Stimulated activated naive CD8-positive, alpha-beta T cell treated with anti-CD3 and anti-CD28 coated beads, Interleukin-15, Interleukin-2, amounts not matched to agents 100 ng/mL and 50 ng/mL, for 24 hours (primary cell): ENCODE measurements around the gene NR2F2.

ENCODE experiments used
- H3K27ac Mint-ChIP-seq: one replicate; pipeline ENCODE4 v1.8.0; 2021; ENCODE audit warnings: mild to moderate bottlenecking, mixed read lengths
- H3K27me3 Mint-ChIP-seq: one replicate; pipeline ENCODE4 v1.8.0; 2021; ENCODE audit warnings: mixed read lengths
- H3K36me3 Mint-ChIP-seq: one replicate; pipeline ENCODE4 v1.8.0; 2021; ENCODE audit warnings: low read depth, mixed read lengths
- H3K4me1 Mint-ChIP-seq: one replicate; pipeline ENCODE4 v1.8.0; 2021; ENCODE audit warnings: low read depth, mixed read lengths
- H3K4me3 Mint-ChIP-seq: one replicate; pipeline ENCODE4 v1.8.0; 2021; ENCODE audit warnings: mild to moderate bottlenecking, mixed read lengths
- H3K9me3 Mint-ChIP-seq: one replicate; pipeline ENCODE4 v1.8.0; 2021; ENCODE audit warnings: mixed read lengths

The NR2F2 gene

DNA sequence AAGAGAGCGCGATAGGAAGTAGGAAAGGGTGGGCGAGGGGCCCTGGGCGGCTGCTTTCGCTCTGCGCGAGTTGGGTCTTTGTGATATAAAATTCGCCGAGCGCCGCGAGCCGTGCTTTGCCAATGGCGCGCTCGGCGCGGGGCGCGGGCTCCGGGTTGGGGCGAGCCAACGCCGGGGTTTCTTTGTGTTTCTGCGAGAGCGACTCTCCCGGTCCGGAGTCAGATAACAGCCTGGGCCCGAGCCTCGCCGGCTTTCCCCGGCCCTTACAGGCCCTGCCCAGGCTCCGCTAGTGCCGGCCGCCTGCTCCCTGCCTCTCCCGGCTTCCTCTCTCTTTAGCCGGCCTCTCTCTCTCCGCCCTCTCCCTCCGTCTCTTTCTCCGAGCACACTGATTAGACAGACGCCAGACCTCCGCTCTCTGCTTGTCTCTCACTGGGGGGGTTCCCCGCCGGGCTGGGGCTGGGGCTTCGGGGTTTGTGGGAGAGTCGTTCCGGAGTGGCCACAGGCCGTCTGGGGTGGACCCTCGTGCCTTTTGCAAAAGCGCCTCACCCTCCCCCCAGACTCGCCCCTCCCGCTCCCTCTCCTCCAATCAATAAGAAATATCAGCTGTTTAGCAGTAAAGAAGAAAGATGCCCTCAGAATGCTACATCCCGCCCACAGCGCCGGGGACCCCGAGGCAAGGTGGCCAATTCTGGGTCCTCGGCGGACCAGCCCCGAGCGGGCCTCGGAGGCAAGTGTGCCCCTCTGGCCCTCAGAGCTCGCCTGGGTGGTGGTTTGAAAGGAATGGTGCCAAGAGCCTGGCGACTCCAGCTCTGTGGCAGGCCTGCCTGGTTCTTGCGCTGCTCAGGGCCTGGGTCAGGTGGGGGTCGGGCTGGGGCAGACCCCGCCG lies 2.9 kb downstream of the NR2F2 start:
- Mint-ChIP-seq H3K4me1 (peaks cover 19% of the 10 kb centered on the region), H3K27ac (peak overlapping the region; percentile 26), H3K27me3 (peaks cover 87% of the 10 kb centered on the region), H3K9me3 (no peaks in the 10 kb centered on the region), H3K4me3 (peak overlapping the region; percentile 45), H3K36me3 (peaks cover 5% of the 10 kb centered on the region)

DNA sequence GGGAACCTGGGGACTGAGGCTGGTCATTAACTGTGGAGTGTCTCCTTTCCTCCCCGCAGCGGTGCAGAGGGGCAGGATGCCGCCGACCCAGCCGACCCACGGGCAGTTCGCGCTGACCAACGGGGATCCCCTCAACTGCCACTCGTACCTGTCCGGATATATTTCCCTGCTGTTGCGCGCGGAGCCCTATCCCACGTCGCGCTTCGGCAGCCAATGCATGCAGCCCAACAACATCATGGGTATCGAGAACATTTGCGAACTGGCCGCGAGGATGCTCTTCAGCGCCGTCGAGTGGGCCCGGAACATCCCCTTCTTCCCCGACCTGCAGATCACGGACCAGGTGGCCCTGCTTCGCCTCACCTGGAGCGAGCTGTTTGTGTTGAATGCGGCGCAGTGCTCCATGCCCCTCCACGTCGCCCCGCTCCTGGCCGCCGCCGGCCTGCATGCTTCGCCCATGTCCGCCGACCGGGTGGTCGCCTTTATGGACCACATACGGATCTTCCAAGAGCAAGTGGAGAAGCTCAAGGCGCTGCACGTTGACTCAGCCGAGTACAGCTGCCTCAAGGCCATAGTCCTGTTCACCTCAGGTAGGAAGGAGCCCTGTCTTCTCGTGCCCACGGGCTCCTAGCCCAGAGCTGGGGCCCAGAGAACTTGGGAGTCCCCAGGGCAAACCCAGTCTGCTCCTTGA lies 3.7 kb downstream of the NR2F2 start:
- Mint-ChIP-seq H3K27me3 (peaks cover 87% of the 10 kb centered on the region), H3K4me3 (no peak overlapping the region), H3K27ac (no peak overlapping the region), H3K9me3 (no peaks in the 10 kb centered on the region), H3K4me1 (peaks cover 19% of the 10 kb centered on the region), H3K36me3 (peaks cover 5% of the 10 kb centered on the region)

DNA sequence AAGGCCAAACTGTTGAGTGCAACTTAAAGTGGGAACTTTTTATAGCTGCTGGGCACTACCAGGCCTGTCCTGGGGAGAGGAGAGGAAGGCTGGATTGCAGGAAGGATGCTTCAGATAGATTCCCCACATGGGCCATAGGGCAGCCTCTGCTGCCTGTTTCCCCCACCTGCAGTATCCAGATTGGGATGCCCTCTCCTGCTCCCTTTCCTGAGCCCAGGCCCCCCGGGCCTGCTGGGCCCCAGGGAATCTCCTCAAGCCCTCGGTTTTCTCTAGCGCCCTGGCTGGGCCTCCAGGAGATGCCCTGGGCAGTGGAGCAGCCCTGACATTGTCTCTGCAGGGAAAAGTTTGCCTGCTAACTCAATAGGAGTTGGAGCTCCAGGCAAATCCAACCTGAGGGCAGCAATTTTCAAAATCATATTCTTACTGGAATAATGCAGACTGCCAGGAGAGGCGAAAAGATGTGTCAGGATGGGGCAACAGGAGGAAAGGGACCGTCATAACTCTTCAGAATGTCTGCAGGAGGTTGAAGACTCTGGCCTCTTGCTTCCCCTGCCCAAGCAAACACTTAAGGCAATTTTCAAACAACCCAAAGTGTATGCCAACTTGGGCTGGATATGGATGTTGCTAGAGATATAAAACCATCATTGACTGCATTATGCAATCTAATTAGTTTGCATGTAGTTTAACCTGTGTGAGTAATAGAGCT lies 4.4 kb downstream of the NR2F2 start:
- Mint-ChIP-seq H3K4me3 (no peak overlapping the region), H3K9me3 (no peaks in the 10 kb centered on the region), H3K4me1 (peaks cover 19% of the 10 kb centered on the region), H3K36me3 (peaks cover 5% of the 10 kb centered on the region), H3K27ac (no peak overlapping the region), H3K27me3 (peaks cover 87% of the 10 kb centered on the region)

DNA sequence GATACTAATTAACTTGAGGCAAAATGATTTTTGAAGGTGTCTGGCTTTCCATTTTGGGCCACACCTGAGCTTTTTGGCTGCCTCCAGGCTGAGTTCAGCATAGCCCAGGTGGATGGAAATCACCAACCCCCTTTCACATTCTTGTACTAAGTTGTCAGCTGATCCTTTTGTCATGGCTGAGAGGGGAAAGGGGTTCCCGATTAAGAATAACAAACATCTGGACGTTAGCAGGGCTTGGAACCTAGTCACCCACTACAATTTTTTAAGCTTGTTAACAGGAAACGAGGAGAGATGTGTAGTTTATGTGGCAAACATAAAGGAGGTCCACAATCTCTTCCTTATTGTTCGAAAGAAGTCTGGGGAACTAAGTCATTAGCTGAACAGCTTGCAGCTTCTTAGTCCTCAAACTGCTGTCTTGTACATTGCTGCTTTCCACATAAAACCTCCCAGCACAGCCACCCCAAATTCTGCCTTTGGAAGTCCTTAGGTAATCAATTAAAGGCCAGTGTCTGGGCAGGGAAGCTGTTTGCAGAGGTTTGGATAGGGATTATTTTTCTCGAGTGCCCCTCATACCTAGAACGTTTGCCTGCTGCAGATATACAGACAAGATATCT lies 5.0 kb downstream of the NR2F2 start:
- no peak overlapping the region for H3K4me3 Mint-ChIP-seq
- H3K4me1 Mint-ChIP-seq: peaks cover 18% of the 10 kb centered on the region
- no peak overlapping the region for H3K27ac Mint-ChIP-seq
- H3K9me3 Mint-ChIP-seq: no peaks in the 10 kb centered on the region
- peaks cover 90% of the 10 kb centered on the region for H3K27me3 Mint-ChIP-seq
- peaks cover 11% of the 10 kb centered on the region for H3K36me3 Mint-ChIP-seq

DNA sequence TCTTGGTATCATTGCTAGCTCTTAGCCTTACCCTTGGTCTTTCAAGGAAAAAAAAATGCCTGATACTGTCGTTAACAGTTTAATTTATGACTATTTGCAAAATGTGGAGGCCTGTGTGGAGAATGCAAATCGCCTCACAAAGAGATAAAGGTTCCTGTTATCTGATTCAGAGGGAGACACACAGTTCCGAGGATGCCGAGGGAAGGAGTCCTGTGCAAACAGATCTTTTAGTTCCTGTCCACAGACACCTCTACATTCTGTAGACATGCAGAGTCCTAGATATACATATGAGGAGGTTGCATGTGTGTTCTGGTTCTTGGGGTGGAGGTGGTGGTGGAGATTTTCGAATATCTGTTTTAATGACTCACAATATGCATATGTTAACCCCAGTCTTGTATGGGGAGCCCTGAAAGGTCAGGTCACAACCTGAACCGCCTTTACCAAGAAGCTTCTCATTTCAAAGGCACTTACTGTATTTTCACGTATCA lies 5.7 kb downstream of the NR2F2 start:
- peaks cover 89% of the 10 kb centered on the region for H3K27me3 Mint-ChIP-seq
- H3K4me3 Mint-ChIP-seq: no peak overlapping the region
- H3K27ac Mint-ChIP-seq: no peak overlapping the region
- peaks cover 14% of the 10 kb centered on the region for H3K4me1 Mint-ChIP-seq
- no peaks in the 10 kb centered on the region for H3K9me3 Mint-ChIP-seq
- H3K36me3 Mint-ChIP-seq: peaks cover 12% of the 10 kb centered on the region

GRCh38 chr15:96336596-96337364 lies 6.3 kb downstream of the NR2F2 start:
- peaks cover 12% of the 10 kb centered on the region for H3K36me3 Mint-ChIP-seq
- H3K9me3 Mint-ChIP-seq: no peaks in the 10 kb centered on the region
- no peak overlapping the region for H3K27ac Mint-ChIP-seq
- H3K27me3 Mint-ChIP-seq: peaks cover 89% of the 10 kb centered on the region
- no peak overlapping the region for H3K4me3 Mint-ChIP-seq
- peaks cover 10% of the 10 kb centered on the region for H3K4me1 Mint-ChIP-seq

GRCh38 chr15:96337365-96338023 lies 7.0 kb downstream of the NR2F2 start:
- peaks cover 8% of the 10 kb centered on the region for H3K4me1 Mint-ChIP-seq
- peaks cover 10% of the 10 kb centered on the region for H3K36me3 Mint-ChIP-seq
- peaks cover 92% of the 10 kb centered on the region for H3K27me3 Mint-ChIP-seq
- H3K27ac Mint-ChIP-seq: no peak overlapping the region
- H3K4me3 Mint-ChIP-seq: no peak overlapping the region
- H3K9me3 Mint-ChIP-seq: no peaks in the 10 kb centered on the region

GRCh38 chr15:96338074-96338765 lies 7.7 kb downstream of the NR2F2 start:
- Mint-ChIP-seq H3K9me3 (no peaks in the 10 kb centered on the region), H3K4me1 (peaks cover 2% of the 10 kb centered on the region), H3K27me3 (peaks cover 92% of the 10 kb centered on the region), H3K36me3 (peaks cover 7% of the 10 kb centered on the region), H3K4me3 (no peak overlapping the region), H3K27ac (no peak overlapping the region)

GRCh38 chr15:96338766-96339618 lies 8.5 kb downstream of the NR2F2 start:
- peaks cover 7% of the 10 kb centered on the region for H3K36me3 Mint-ChIP-seq
- peaks cover 2% of the 10 kb centered on the region for H3K4me1 Mint-ChIP-seq
- peaks cover 92% of the 10 kb centered on the region for H3K27me3 Mint-ChIP-seq
- H3K4me3 Mint-ChIP-seq: no peak overlapping the region
- no peak overlapping the region for H3K27ac Mint-ChIP-seq
- H3K9me3 Mint-ChIP-seq: no peaks in the 10 kb centered on the region

DNA sequence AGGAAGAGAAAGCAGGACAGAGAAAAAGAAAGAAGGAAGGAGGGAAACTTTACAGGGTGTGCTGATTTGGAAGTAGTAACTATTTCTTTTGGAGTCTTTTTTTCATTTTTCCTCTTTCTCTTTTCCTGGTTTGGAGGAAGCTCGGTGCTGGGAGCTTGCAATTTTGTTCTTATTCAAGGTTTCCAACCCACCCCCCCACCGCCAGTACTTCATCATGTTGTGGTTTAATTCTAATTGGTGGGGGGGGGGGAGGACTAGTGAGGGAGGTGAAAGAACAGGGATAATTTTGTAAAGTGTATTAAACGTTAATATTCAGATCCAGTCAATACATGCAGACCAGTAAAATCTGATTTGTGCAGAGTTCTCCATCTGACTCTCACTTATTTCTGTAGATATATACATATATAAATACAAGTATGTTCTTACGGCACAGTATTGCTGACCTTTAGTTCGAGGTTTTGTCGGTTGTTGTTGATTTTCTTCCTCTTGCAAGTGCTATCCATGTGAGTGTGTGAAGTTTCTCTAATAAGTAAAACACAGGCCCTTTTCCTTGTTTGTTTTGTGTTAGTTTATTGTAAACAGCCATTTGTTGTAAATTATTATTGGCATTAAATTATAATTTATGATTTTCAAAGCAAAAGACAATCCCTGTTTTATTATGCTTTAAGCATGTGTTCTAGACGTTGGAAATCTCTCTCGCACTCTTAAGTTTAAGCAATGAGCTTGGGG lies 9.3 kb downstream of the NR2F2 start:
- Mint-ChIP-seq H3K27ac (no peak overlapping the region), H3K9me3 (no peaks in the 10 kb centered on the region)

GRCh38 chr15:96340348-96340597 lies 9.8 kb downstream of the NR2F2 start:
- H3K27ac Mint-ChIP-seq: no peak overlapping the region
- H3K9me3 Mint-ChIP-seq: no peaks in the 10 kb centered on the region
- peaks cover 8% of the 10 kb centered on the region for H3K36me3 Mint-ChIP-seq
- peaks cover 94% of the 10 kb centered on the region for H3K27me3 Mint-ChIP-seq
- H3K4me1 Mint-ChIP-seq: peaks cover 3% of the 10 kb centered on the region
- no peak overlapping the region for H3K4me3 Mint-ChIP-seq

More for the DNA sequence above, 9.3 kb downstream of the NR2F2 start:
- H3K4me1 Mint-ChIP-seq: peaks cover 2% of the 10 kb centered on the region
- no peak overlapping the region for H3K4me3 Mint-ChIP-seq
- peaks cover 94% of the 10 kb centered on the region for H3K27me3 Mint-ChIP-seq
- peaks cover 7% of the 10 kb centered on the region for H3K36me3 Mint-ChIP-seq
